HS-5 (cell line): ENCODE data around the gene ANKRD13C.

ENCODE experiments used
- DNase-seq: peaks from one replicate; pipeline ENCODE4 v3.0.0-alpha.2; 2012; ENCODE audit warnings: low read depth

Gene ANKRD13C

DNA sequence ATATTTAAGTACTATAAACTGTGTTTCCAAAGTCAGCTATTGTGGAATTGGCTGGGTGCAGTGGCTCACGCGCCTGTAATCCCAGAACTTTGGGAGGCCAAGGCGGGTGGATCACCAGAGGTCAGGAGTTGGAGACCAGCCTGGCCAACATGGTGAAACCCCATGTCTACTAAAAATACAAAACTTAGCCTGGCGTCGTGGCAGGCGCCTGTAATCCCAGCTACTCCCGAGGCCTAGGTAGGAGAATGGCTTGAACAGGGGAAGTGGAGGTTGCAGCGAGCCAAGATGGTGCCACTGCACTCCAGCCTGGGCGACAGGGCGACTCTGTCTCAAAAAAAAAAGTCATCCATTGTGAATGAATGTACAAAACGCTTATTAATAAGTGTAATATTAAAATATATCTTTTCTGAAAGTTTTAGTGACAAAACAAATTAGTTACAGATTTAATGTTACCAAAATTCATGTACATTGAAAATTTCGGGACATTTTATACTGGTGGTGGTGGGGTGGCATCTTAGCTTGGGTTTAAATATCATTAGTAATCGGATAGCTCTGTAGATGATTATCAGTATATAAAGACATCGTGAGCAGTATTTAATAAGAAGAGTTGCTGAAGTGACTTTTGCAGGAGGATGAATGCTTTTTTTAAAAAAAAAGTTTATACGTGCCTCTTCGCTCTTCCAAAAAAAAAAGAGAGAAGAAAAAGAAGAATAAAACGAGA lies 133.8 kb downstream of the ANKRD13C start:
- DNase-seq, result no peak

DNA sequence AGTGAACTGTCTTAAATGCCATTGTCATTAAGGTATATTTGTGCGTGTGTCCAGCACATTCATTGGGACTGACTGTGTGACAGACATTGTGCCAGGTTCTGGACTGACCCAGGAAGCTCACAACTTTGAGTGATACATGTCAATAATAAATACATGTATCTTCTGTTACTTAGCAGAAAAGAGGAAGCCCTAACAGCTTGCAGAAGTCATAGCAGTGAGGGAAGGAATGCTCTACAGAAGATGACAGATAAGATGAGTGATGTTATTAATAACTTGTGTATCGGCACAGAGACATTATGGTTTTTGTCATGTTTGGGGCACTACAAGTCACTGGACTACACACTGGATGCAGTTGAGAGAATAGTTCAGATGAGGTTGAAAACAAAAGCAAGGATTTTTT lies 134.5 kb downstream of the ANKRD13C start:
- DNase-seq, result no peak

DNA sequence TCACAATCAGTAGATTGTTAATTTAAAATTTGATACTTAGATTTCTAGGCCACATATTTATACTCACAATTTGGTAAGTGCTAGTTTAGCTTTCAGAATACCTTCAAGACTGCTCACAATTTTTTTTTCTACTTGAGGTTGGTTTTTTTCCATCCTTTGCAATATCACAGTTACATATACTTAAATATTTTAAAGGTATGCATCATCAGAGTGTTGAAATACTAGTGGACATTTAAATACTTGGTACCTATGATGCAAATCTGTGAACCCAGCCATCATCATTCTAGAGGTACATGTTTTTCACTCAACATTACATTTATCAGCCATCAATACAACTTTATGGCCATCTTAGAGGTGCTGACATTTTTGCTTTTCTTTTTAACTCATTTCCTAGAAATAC lies 143.0 kb downstream of the ANKRD13C start:
- DNase-seq, result peak; percentile 25

DNA sequence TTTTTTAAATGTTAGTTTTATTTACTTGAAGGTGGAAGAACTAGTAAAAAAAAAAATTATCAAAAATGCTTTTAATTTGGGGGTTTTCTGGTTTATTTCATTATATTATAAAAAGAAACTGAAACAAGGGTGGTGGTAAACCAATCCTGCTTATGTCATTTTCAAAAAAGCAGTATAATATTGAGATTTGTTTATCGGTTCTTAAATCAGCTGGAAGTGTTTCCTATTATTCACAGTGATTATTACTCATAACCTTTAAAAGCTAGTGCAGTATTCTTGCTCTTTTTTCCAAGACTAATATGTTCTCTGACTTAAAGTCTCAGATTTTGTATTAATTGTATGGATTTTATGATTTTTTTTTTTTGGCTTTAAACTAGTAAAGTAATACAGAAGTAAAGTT lies 143.7 kb downstream of the ANKRD13C start:
- DNase-seq, result no peak
